ENCODE results near the gene KLHL42.

DNA sequence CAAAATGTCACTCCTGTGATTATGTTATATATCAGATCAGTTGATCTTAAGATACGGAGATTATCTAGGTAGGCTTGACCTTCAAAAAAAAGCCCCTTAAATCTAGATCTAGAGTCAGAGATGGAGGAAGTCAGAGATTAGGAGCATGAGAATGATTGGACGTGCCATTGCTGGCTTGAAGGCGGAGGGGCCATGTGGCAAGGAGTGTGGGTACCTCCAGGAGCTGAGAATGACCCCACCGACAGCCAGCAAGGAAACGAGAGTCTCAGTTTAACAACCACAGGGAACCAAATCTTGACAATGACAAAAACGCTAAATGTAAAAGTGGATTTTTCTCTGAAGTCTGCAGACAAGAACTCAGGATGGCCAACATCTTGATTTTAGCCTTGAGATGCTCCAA lies 32.5 kb downstream of the KLHL42 start:
- TF ChIP-seq, protein P1, sequence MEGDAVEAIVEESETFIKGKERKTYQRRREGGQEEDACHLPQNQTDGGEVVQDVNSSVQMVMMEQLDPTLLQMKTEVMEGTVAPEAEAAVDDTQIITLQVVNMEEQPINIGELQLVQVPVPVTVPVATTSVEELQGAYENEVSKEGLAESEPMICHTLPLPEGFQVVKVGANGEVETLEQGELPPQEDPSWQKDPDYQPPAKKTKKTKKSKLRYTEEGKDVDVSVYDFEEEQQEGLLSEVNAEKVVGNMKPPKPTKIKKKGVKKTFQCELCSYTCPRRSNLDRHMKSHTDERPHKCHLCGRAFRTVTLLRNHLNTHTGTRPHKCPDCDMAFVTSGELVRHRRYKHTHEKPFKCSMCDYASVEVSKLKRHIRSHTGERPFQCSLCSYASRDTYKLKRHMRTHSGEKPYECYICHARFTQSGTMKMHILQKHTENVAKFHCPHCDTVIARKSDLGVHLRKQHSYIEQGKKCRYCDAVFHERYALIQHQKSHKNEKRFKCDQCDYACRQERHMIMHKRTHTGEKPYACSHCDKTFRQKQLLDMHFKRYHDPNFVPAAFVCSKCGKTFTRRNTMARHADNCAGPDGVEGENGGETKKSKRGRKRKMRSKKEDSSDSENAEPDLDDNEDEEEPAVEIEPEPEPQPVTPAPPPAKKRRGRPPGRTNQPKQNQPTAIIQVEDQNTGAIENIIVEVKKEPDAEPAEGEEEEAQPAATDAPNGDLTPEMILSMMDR (conservative IDR thresholded peaks at IDR 0.05; ENCODE audit: low read length), result no peak
- no peak for TF ChIP-seq EZH2phosphoT487 (IDR thresholded peaks at IDR 0.05; ENCODE audit: borderline replicate concordance, low read depth, low read length)
